HepG2 (cell line): Measurements from ENCODE around the gene TDRD1. TPM values are rescaled to one million over a fixed set of nuclear protein-coding genes. Genes with fewer than 3 reads are reported as not detected.
A peak's percentile ranks its signal among the peaks of the same experiment; 100 is the strongest.

Experiments
- ATAC-seq: fragments of 200-7000 bp; cut with Tn5 transposase; 3 replicates; pipeline ENCODE4 v1.9.1; 2020; ENCODE audit warnings: mild to moderate bottlenecking, moderate library complexity
- BruUV-seq: library from RNA; stranded (reverse); fragments of 400-500 nt; replicated peaks from 2 replicates; lab custom pipeline; 2021; lab: Mats Ljungman, UMichigan
- CTCF ChIA-PET: fragments of 300-600 bp; formaldehyde crosslinking; extraction: SDS; loops from one replicate; lab custom pipeline; 2021; ENCODE audit warnings: low total read pairs, inconsistent platforms, low intra/inter-chr PET ratio; lab: Yijun Ruan, JAX
- POLR2A ChIA-PET: fragments of 350-600 bp; sonication (Branson Sonifier 250); formaldehyde crosslinking; loops from one replicate; lab custom pipeline; 2020; ENCODE audit warnings: antibody characterized with exemption, inconsistent platforms; lab: Yijun Ruan, JAX
- DNase-seq: peaks from one replicate; pipeline ENCODE4 v3.0.0-alpha.2; 2015; ENCODE audit warnings: low spot score
- FAIRE-seq: peaks from 3 replicates; lab custom pipeline; 2011; peaks lifted over from hg19 to GRCh38; lab: Jason Lieb, UNC
- H2AFZ ChIP-seq: one replicate; pipeline ENCODE4 v1.6.1; 2011; ENCODE audit warnings: low read length, inconsistent platforms
- H3K27ac ChIP-seq: fragments of 300-600 bp; 3 replicates; pipeline ENCODE4 v1.8.0; 2011; ENCODE audit warnings: mixed run types, mild to moderate bottlenecking, mixed read lengths, low read length, inconsistent platforms; ENCODE audit not compliant: insufficient read depth; ENCODE audit errors: extremely low read length
- H3K27me3 ChIP-seq, 2 experiments: fragments of 200-600 bp in 1 of 2; 2 replicates in 1 of 2; 3 replicates in 1 of 2; pipeline versions ENCODE4 v1.6.0 to v1.8.0; 2011; ENCODE audit warnings: low read length in 2 of 2, mild to moderate bottlenecking in 2 of 2, moderate library complexity in 2 of 2, inconsistent platforms in 1 of 2; ENCODE audit not compliant: insufficient read depth in 2 of 2, control insufficient read depth in 1 of 2
- H3K36me3 ChIP-seq, 2 experiments: fragments of 200-600 bp in 1 of 2; replicated peaks in 1 of 2; 2 replicates in 1 of 2; 3 replicates in 1 of 2; pipeline versions ENCODE4 v1.5.1 to v1.8.0; 2011; ENCODE audit warnings: low read length in 2 of 2, inconsistent platforms in 1 of 2; ENCODE audit not compliant: insufficient read depth in 2 of 2, control insufficient read depth in 1 of 2
- H3K4me1 ChIP-seq: 2 replicates; pipeline ENCODE4 v1.5.1; 2012; ENCODE audit warnings: low read length, inconsistent platforms; ENCODE audit not compliant: insufficient read depth
- H3K4me2 ChIP-seq: 2 replicates; pipeline ENCODE4 v1.6.0; 2011; ENCODE audit warnings: low read depth, low read length, inconsistent platforms
- H3K4me3 ChIP-seq, 3 experiments: fragments of 200-600 bp in 1 of 3; sonication (generic), shearing (Covaris generic) in 1 of 3; replicated peaks in 1 of 3; 2 replicates each; pipeline ENCODE4 v1.5.1; 2011 to 2016; ENCODE audit warnings: low read length in 3 of 3, inconsistent platforms in 2 of 3, low read depth in 2 of 3, mild to moderate bottlenecking in 2 of 3, control low read depth in 1 of 3, mixed read lengths in 1 of 3; ENCODE audit not compliant: insufficient read depth in 1 of 3
- H3K79me2 ChIP-seq: one replicate; pipeline ENCODE4 v1.6.1; 2011; ENCODE audit warnings: low read length, inconsistent platforms; ENCODE audit not compliant: insufficient read depth
- H3K9ac ChIP-seq: 2 replicates; pipeline ENCODE4 v1.6.0; 2011; ENCODE audit warnings: mild to moderate bottlenecking, low read depth, low read length, inconsistent platforms; ENCODE audit not compliant: insufficient read depth
- H3K9me3 ChIP-seq: 2 replicates; pipeline ENCODE4 v1.5.1; 2012; ENCODE audit warnings: mild to moderate bottlenecking, low read length
- H4K20me1 ChIP-seq: 2 replicates; pipeline ENCODE4 v1.6.0; 2011; ENCODE audit warnings: inconsistent platforms, mild to moderate bottlenecking, low read length, moderate library complexity; ENCODE audit not compliant: insufficient read depth
- CAMTA2 ChIP-seq: sonication (generic); formaldehyde crosslinking; IDR thresholded peaks from 2 replicates; pipeline ENCODE4 v1.4.0; 2020; ENCODE audit warnings: mild to moderate bottlenecking, missing genetic modification reagents, borderline replicate concordance
- CENPBD1 ChIP-seq: sonication (generic); formaldehyde crosslinking; IDR thresholded peaks from 2 replicates; pipeline ENCODE4 v1.8.0; 2022; ENCODE audit warnings: missing genetic modification reagents, low read depth, mild to moderate bottlenecking, borderline replicate concordance
- CREB1 ChIP-seq, 2 experiments: fragments of 450-650 bp in 1 of 2; IDR thresholded peaks; 2 replicates each; pipeline ENCODE4 v1.6.1; 2016 to 2017; ENCODE audit warnings: control low read depth in 1 of 2, mild to moderate bottlenecking in 1 of 2, missing compliant biosample characterization in 1 of 2, missing genetic modification characterization in 1 of 2
- DNMT1 ChIP-seq: sonication (generic); formaldehyde crosslinking; IDR thresholded peaks from 2 replicates; pipeline ENCODE4 v1.5.1; 2020; ENCODE audit warnings: mild to moderate bottlenecking, missing genetic modification reagents
- HMG20A ChIP-seq: IDR thresholded peaks from 2 replicates; pipeline ENCODE4 v1.6.1; 2016; ENCODE audit warnings: borderline replicate concordance
- MAFF ChIP-seq: IDR thresholded peaks from 2 replicates; pipeline ENCODE4 v1.6.1; 2011; ENCODE audit warnings: low read depth, low read length, improper control_type of control experiment
- MAFK ChIP-seq, 2 experiments: IDR thresholded peaks in 1 of 2; conservative IDR thresholded peaks in 1 of 2; 2 replicates each; pipeline ENCODE4 v1.6.1; 2011; ENCODE audit warnings: improper control_type of control experiment in 2 of 2, low read length in 2 of 2
- PRMT3 ChIP-seq: sonication (generic); formaldehyde crosslinking; IDR thresholded peaks from 2 replicates; pipeline ENCODE4 v1.8.1; 2022; ENCODE audit warnings: low read depth, mild to moderate bottlenecking, moderate library complexity, missing genetic modification reagents, borderline replicate concordance
- SETDB1 ChIP-seq: sonication (generic); formaldehyde crosslinking; IDR thresholded peaks from 2 replicates; pipeline ENCODE4 v1.5.1; 2020; ENCODE audit warnings: missing genetic modification reagents, mild to moderate bottlenecking, borderline replicate concordance
- SP1 ChIP-seq, 2 experiments: fragments of 450-650 bp in 1 of 2; sonication (generic) in 1 of 2; formaldehyde crosslinking in 1 of 2; IDR thresholded peaks; 2 replicates each; pipeline versions ENCODE4 v1.4.0 to v1.6.1; 2016 to 2020; ENCODE audit warnings: missing genetic modification reagents in 1 of 2
- XRCC5 ChIP-seq: fragments of 200-400 bp; formaldehyde crosslinking; optimal IDR thresholded peaks from 2 replicates; pipeline ENCODE3; 2017; ENCODE audit warnings: mild to moderate bottlenecking, low read length
- ZBTB14 ChIP-seq: sonication (generic); formaldehyde crosslinking; IDR thresholded peaks from 2 replicates; pipeline ENCODE4 v1.4.0; 2020; ENCODE audit warnings: missing genetic modification reagents
- ZBTB21 ChIP-seq: sonication (generic); formaldehyde crosslinking; IDR thresholded peaks from 2 replicates; pipeline ENCODE4 v1.4.0; 2020; ENCODE audit warnings: missing genetic modification reagents
- ZFP36L2 ChIP-seq: sonication (generic); formaldehyde crosslinking; IDR thresholded peaks from 2 replicates; pipeline ENCODE4 v1.4.0; 2020; ENCODE audit warnings: missing genetic modification reagents
- ZNF232 ChIP-seq: sonication (generic); formaldehyde crosslinking; IDR thresholded peaks from 2 replicates; pipeline ENCODE4 v1.4.0; 2020; ENCODE audit warnings: missing genetic modification reagents, borderline replicate concordance
- ZNF350 ChIP-seq: sonication (generic); formaldehyde crosslinking; IDR thresholded peaks from 2 replicates; pipeline ENCODE4 v1.4.0; 2020; ENCODE audit warnings: mild to moderate bottlenecking, low read depth, missing genetic modification reagents, borderline replicate concordance
- ZNF629 ChIP-seq: sonication (generic); formaldehyde crosslinking; conservative IDR thresholded peaks from 2 replicates; pipeline ENCODE4 v1.5.0; 2020; ENCODE audit warnings: missing genetic modification reagents
- WGBS: methylation state at CpG from one replicate; pipeline ENCODE4 v1.1.6; 2017; ENCODE audit warnings: low lambda C conversion rate; 5-methylcytosine and 5-hydroxymethylcytosine counted together
- in situ Hi-C: cut with HindIII; loops from 2 replicates; pipeline ENCODE4 v1.10.0; 2017; ENCODE audit warnings: low pct_unique_long_range_greater_than_20kb; ENCODE audit not compliant: extremely low pct_ligation_motif_present
- intact Hi-C: fragments of 100-400 bp; cut with micrococcal nuclease; formaldehyde crosslinking; loops from one replicate; pipeline ENCODE4 v1.10.0; 2022; ENCODE audit not compliant: unreplicated experiment
- polyA plus RNA-seq, 8 experiments: library from polyadenylated mRNA; depleted of rRNA in 3 of 8; stranded (reverse) in 7 of 8; unstranded in 1 of 8; fragments of >200 nt; fragmentation: Illumina TruSeq in 4 of 8; extraction: Trizol in 4 of 8; gene quantifications; 2 replicates each; pipeline versions ENCODE4 v1.2.1 to v1.2.3, GENCODE V29; 2011 to 2016; ENCODE audit warnings: low read depth in 4 of 8, missing spikeins in 1 of 8, mixed read lengths in 1 of 8; ENCODE audit not compliant: insufficient read depth in 1 of 8
- total RNA-seq, 5 experiments: library from RNA; depleted of rRNA; stranded (reverse); fragments of >200 nt; fragmentation: Illumina TruSeq; extraction: Trizol; gene quantifications; 2 replicates each; pipeline ENCODE4 v1.2.3, GENCODE V29; 2016; ENCODE audit warnings: low read depth in 1 of 5

TDRD1 gene
- total and polyA plus RNA-seq, 2 of the 13 experiments (the other 11 are each of a cell fraction or from before 2014, with no cell fraction given), result not detected

- no peak overlapping the region for H3K27ac ChIP-seq
- 89% methylated on average over 3 of the region's 3 CpGs for WGBS
- H3K4me2 ChIP-seq, result no peak overlapping the region
- CTCF ChIA-PET, result no interaction called here
- DNase-seq (no peak), FAIRE-seq (no peak), ATAC-seq (no peak)
- H3K9me3 ChIP-seq, result peaks cover 9% of the 10 kb centered on the region
- H3K9ac ChIP-seq, result no peak overlapping the region
- peaks cover 0 to 2% of the 10 kb centered on the region in 2 experiments; a peak in 1 of 5 replicates for H3K36me3 ChIP-seq
- H4K20me1 ChIP-seq, result no peaks in the 10 kb centered on the region
- POLR2A ChIA-PET, result no interaction called here
- in situ Hi-C loops, result no loop called here
- peaks cover 57% of the 10 kb centered on the region for H3K79me2 ChIP-seq
- intact Hi-C loops, result no loop called here
- no TSS peak for BruUV-seq
- no peak overlapping the region for H2AFZ ChIP-seq
- TF ChIP-seq ZBTB14 (CRISPR knock-in tag) (no peak), ZNF350 (CRISPR knock-in tag) (no peak), HMG20A (CRISPR knock-in tag) (no peak), SP1 (IDR thresholded peaks at IDR 0.05) (no peak), SP1 (CRISPR knock-in tag; IDR thresholded peaks at IDR 0.05) (no peak), ZFP36L2 (CRISPR knock-in tag) (no peak), ZBTB21 (CRISPR knock-in tag) (no peak), DNMT1 (no peak)
- H3K27me3 ChIP-seq, result no peaks in the 10 kb centered on the region; a peak in 2 of 5 replicates
- H3K4me1 ChIP-seq, result peaks cover 22% of the 10 kb centered on the region
- H3K4me3 ChIP-seq, result no peak overlapping the region
Measured at GRCh38 chr10:114168450-114169009, 10.6 kb upstream of the TDRD1 start.

- H3K4me3 ChIP-seq, result peak overlapping the region in 2 of 3 experiments; percentile 80 to 94; a peak in 3 of 6 replicates
- no peak overlapping the region for H2AFZ ChIP-seq
- ChIA-PET POLR2A (no interaction called here), CTCF (no interaction called here)
- no peaks in the 10 kb centered on the region for H4K20me1 ChIP-seq
- peaks cover 27% of the 10 kb centered on the region for H3K4me1 ChIP-seq
- H3K9me3 ChIP-seq, result peaks cover 9% of the 10 kb centered on the region
- DNase-seq (peak; percentile 14), FAIRE-seq (no peak), ATAC-seq (no peak)
- H3K36me3 ChIP-seq, result peaks cover 0 to 2% of the 10 kb centered on the region in 2 experiments; a peak in 1 of 5 replicates
- in situ Hi-C loops, result no loop called here
- peak overlapping the region; percentile 69 for H3K4me2 ChIP-seq
- intact Hi-C loops, result loop anchor here (5.0 kb wide), 1 partner anchor 315 kb away; no protein-coding TSS in a partner anchor
- H3K79me2 ChIP-seq, result peaks cover 52% of the 10 kb centered on the region
- no peak overlapping the region for H3K27ac ChIP-seq
- no peaks in the 10 kb centered on the region; a peak in 1 of 5 replicates for H3K27me3 ChIP-seq
- BruUV-seq, result no TSS peak
- H3K9ac ChIP-seq, result peak overlapping the region; percentile 17; the same call in 1 of the 2 replicates
- 50% methylated on average over 1 of the region's 1 CpG for WGBS
- TF ChIP-seq XRCC5 (no peak), CAMTA2 (no peak), MAFK (conservative IDR thresholded peaks at IDR 0.05 in 1 of 2, IDR thresholded peaks at IDR 0.05 in 1 of 2; ENCODE audit: low read length in 2 of 2) (peak in 1 of 2 experiments; percentile 29; a peak in 2 of 4 replicates), ZNF629 (CRISPR knock-in tag) (no peak), ZBTB21 (CRISPR knock-in tag) (peak; percentile 34; the same call in 1 of the 2 replicates), CENPBD1 (CRISPR knock-in tag) (no peak), PRMT3 (no peak), MAFF (0 out of 2 replicates have a peak, but pooled peaks have one; percentile 16), CREB1 (IDR thresholded peaks at IDR 0.05) (no peak), CREB1 (CRISPR knock-in tag; IDR thresholded peaks at IDR 0.05) (0 out of 2 replicates have a peak, but pooled peaks have one; percentile 1), SETDB1 (CRISPR knock-in tag) (no peak), ZNF232 (CRISPR knock-in tag) (no peak)
Measured at GRCh38 chr10:114172216-114172615, 6.9 kb upstream of the TDRD1 start.
